Eye (tissue), 1 donor: ENCODE measurements around the gene FDXR.

ENCODE experiments used
- DNase-seq: peaks from one replicate; pipeline ENCODE4 v3.0.0-alpha.2; 2015

FDXR gene

GRCh38 chr17:74893936-74894671 is 21.3 kb upstream of the FDXR start:
- DNase-seq = peak; percentile 26

GRCh38 chr17:74892974-74893911 is 20.4 kb upstream of the FDXR start, which contains the start of gene FADS6:
Gene FADS6 (minus strand): TSS chr17:74893633. CDS start chr17:74893595, 38 bp downstream.
- peak; percentile 32 for DNase-seq

- peak; percentile 10 for DNase-seq
These were observed 19.4 kb upstream of the FDXR start for GRCh38 chr17:74892013-74892841.

GRCh38 chr17:74890554-74890953 is 17.8 kb upstream of the FDXR start:
- DNase-seq = no peak

- DNase-seq = peak; percentile 34
These were observed 15.7 kb upstream of the FDXR start for GRCh38 chr17:74888469-74888868.

GRCh38 chr17:74883241-74883745 is 10.5 kb upstream of the FDXR start:
- DNase-seq = no peak

GRCh38 chr17:74882517-74883240 is 9.9 kb upstream of the FDXR start:
- DNase-seq = peak; percentile 44

- no peak for DNase-seq
These were observed 8.3 kb upstream of the FDXR start for GRCh38 chr17:74881073-74881472.

GRCh38 chr17:74879308-74879707 is 6.5 kb upstream of the FDXR start:
- DNase-seq = no peak

GRCh38 chr17:74878658-74879057 is 5.9 kb upstream of the FDXR start:
- no peak for DNase-seq

- no peak for DNase-seq
These were observed 5.1 kb upstream of the FDXR start for GRCh38 chr17:74877592-74878548.

GRCh38 chr17:74875977-74876593 is 3.3 kb upstream of the FDXR start:
- no peak for DNase-seq

- no peak for DNase-seq
These were observed 2.6 kb upstream of the FDXR start for GRCh38 chr17:74875155-74875976.

- DNase-seq = no peak
These were observed 1.8 kb upstream of the FDXR start for GRCh38 chr17:74874615-74875037.

- no peak for DNase-seq
These were observed 1.2 kb upstream of the FDXR start for GRCh38 chr17:74873874-74874614.

GRCh38 chr17:74873037-74873873 is 461 bp upstream of the FDXR start:
- peak; percentile 100 for DNase-seq

- no peak for DNase-seq
These were observed 1.3 kb downstream of the FDXR start for GRCh38 chr17:74871356-74872076.
